WTC11 (cell line): ENCODE measurements around the gene DNAJC7. TPM values are rescaled to one million over a fixed set of nuclear protein-coding genes. Genes with fewer than 3 reads are reported as not detected.

Experiments
- ATAC-seq: fragments of 200-7000 bp; cut with Tn5 transposase; 2 replicates; pipeline ENCODE4 v1.10.0; 2021; ENCODE audit warnings: mild to moderate bottlenecking, moderate library complexity
- CTCF ChIA-PET: fragments of 300-600 bp; sonication (Branson Sonifier 250); formaldehyde crosslinking; loops from one replicate; lab custom pipeline; 2021; ENCODE audit warnings: antibody characterized with exemption; lab: Charles Lee
- POLR2A ChIA-PET: fragments of 350-600 bp; sonication (Branson Sonifier 250); formaldehyde crosslinking; loops from one replicate; lab custom pipeline; 2021; ENCODE audit warnings: antibody characterized with exemption; lab: Charles Lee
- DNase-seq: peaks from one replicate; pipeline ENCODE4 v3.0.0; 2021; ENCODE audit warnings: low spot score
- H3K27ac Mint-ChIP-seq: 2 replicates; pipeline ENCODE4 v1.8.0; 2021; ENCODE audit warnings: mixed read lengths
- H3K27me3 Mint-ChIP-seq: 2 replicates; pipeline ENCODE4 v1.8.0; 2021; ENCODE audit warnings: low read depth, mild to moderate bottlenecking, moderate library complexity, mixed read lengths
- H3K36me3 Mint-ChIP-seq: 2 replicates; pipeline ENCODE4 v1.8.0; 2021; ENCODE audit warnings: mixed read lengths
- H3K4me1 Mint-ChIP-seq: 2 replicates; pipeline ENCODE4 v1.8.0; 2022; ENCODE audit warnings: mixed read lengths
- H3K4me3 Mint-ChIP-seq: 2 replicates; pipeline ENCODE4 v1.8.0; 2021; ENCODE audit warnings: mild to moderate bottlenecking, moderate library complexity, mixed read lengths
- H3K9me3 Mint-ChIP-seq: 2 replicates; pipeline ENCODE4 v1.8.0; 2021; ENCODE audit warnings: mixed read lengths
- CREM ChIP-seq: sonication (generic); formaldehyde crosslinking; IDR thresholded peaks from 2 replicates; pipeline ENCODE4 v1.8.1; 2022; ENCODE audit warnings: mild to moderate bottlenecking, missing genetic modification reagents, moderate library complexity
- E2F4 ChIP-seq: sonication (generic); formaldehyde crosslinking; IDR thresholded peaks from 2 replicates; pipeline ENCODE4 v1.8.1; 2022; ENCODE audit warnings: low read depth, mild to moderate bottlenecking, moderate library complexity, missing genetic modification reagents, borderline replicate concordance
- ESRRA ChIP-seq: sonication (generic); formaldehyde crosslinking; IDR thresholded peaks from 2 replicates; pipeline ENCODE4 v1.8.1; 2022; ENCODE audit warnings: mild to moderate bottlenecking, missing genetic modification reagents, borderline replicate concordance
- FOXP1 ChIP-seq: sonication (generic); formaldehyde crosslinking; IDR thresholded peaks from 2 replicates; pipeline ENCODE4 v1.8.0; 2022; ENCODE audit warnings: missing genetic modification reagents, mild to moderate bottlenecking, moderate library complexity, borderline replicate concordance
- FOXP4 ChIP-seq: sonication (generic); formaldehyde crosslinking; IDR thresholded peaks from 2 replicates; pipeline ENCODE4 v1.8.0; 2022; ENCODE audit warnings: mild to moderate bottlenecking, missing genetic modification reagents
- GTF2I ChIP-seq: fragments of 250-450 bp; sonication (Bioruptor Pico); conservative IDR thresholded peaks from 2 replicates; pipeline ENCODE4 v1.4.0; 2021; ENCODE audit warnings: mild to moderate bottlenecking
- HMGXB4 ChIP-seq: sonication (generic); formaldehyde crosslinking; IDR thresholded peaks from 2 replicates; pipeline ENCODE4 v1.8.1; 2023; ENCODE audit warnings: mild to moderate bottlenecking, moderate library complexity, missing genetic modification reagents
- JUN ChIP-seq: sonication (generic); formaldehyde crosslinking; IDR thresholded peaks from 2 replicates; pipeline ENCODE4 v1.8.0; 2023; ENCODE audit warnings: mild to moderate bottlenecking, missing genetic modification reagents
- KAT7 ChIP-seq: sonication (generic); formaldehyde crosslinking; IDR thresholded peaks from 2 replicates; pipeline ENCODE4 v1.8.1; 2023; ENCODE audit warnings: missing genetic modification reagents, mild to moderate bottlenecking, borderline replicate concordance
- NR2C2 ChIP-seq: sonication (generic); formaldehyde crosslinking; IDR thresholded peaks from 2 replicates; pipeline ENCODE4 v1.8.0; 2022; ENCODE audit warnings: mild to moderate bottlenecking, missing genetic modification reagents
- NR3C1 ChIP-seq: sonication (generic); formaldehyde crosslinking; conservative IDR thresholded peaks from 2 replicates; pipeline ENCODE4 v1.8.1; 2023; ENCODE audit warnings: low read depth, mild to moderate bottlenecking, missing genetic modification reagents
- TCF7 ChIP-seq: sonication (generic); formaldehyde crosslinking; IDR thresholded peaks from 2 replicates; pipeline ENCODE4 v1.8.0; 2022; ENCODE audit warnings: mild to moderate bottlenecking, low read depth, missing genetic modification reagents, moderate library complexity
- TP53 ChIP-seq: sonication (generic); formaldehyde crosslinking; IDR thresholded peaks from 2 replicates; pipeline ENCODE4 v1.8.1; 2023; ENCODE audit warnings: mild to moderate bottlenecking, missing genetic modification reagents
- USF1 ChIP-seq: sonication (generic); formaldehyde crosslinking; IDR thresholded peaks from 2 replicates; pipeline ENCODE4 v1.8.0; 2022; ENCODE audit warnings: mild to moderate bottlenecking, missing genetic modification reagents
- ZBTB43 ChIP-seq: sonication (generic); formaldehyde crosslinking; IDR thresholded peaks from 2 replicates; pipeline ENCODE4 v1.8.1; 2023; ENCODE audit warnings: mild to moderate bottlenecking, missing genetic modification reagents
- ZNF317 ChIP-seq: sonication (generic); formaldehyde crosslinking; IDR thresholded peaks from 2 replicates; pipeline ENCODE4 v1.8.1; 2023; ENCODE audit warnings: low read depth, mild to moderate bottlenecking, moderate library complexity, missing genetic modification reagents, borderline replicate concordance
- ZNF396 ChIP-seq: fragments of 250-450 bp; sonication (Bioruptor Pico); IDR thresholded peaks from 2 replicates; pipeline ENCODE4 v1.8.0; 2021; ENCODE audit warnings: mild to moderate bottlenecking, moderate library complexity, borderline replicate concordance
- ZNF425 ChIP-seq: fragments of 250-450 bp; sonication (Bioruptor Pico); conservative IDR thresholded peaks from 2 replicates; pipeline ENCODE4 v1.9.0; 2021; ENCODE audit warnings: mild to moderate bottlenecking
- ZNF532 ChIP-seq: fragments of 250-450 bp; sonication (Bioruptor Pico); IDR thresholded peaks from 2 replicates; pipeline ENCODE4 v1.9.0; 2021; ENCODE audit warnings: mild to moderate bottlenecking, borderline replicate concordance
- total RNA-seq: library from RNA; stranded (reverse); gene quantifications from 3 replicates; pipeline ENCODE4 v1.2.3, GENCODE V29; 2021

DNAJC7 gene
- total RNA-seq, 1 experiment from 2014 or later = 140 TPM

- ATAC-seq = no peak
- no peak for DNase-seq
- ChIA-PET CTCF (interaction anchor here (0.5 to 5.2 kb wide), 8 partner anchors 11 to 88 kb away, joined by 3 to 49 read pairs (median 6); partner anchors contain the start of genes HSPB9, KAT2A and ZNF385C), POLR2A (interaction anchor here (1.1 kb wide), 1 partner anchor 48 kb away, joined by 3 read pairs; the partner anchor contains the start of gene DNAJC7)
- no peaks in the 10 kb centered on the region for H3K36me3 Mint-ChIP-seq
- peaks cover 22% of the 10 kb centered on the region for H3K4me1 Mint-ChIP-seq
- TF ChIP-seq GTF2I (CRISPR knock-in tag) (no peak), FOXP1 (CRISPR knock-in tag) (no peak), E2F4 (no peak), FOXP4 (CRISPR knock-in tag) (no peak), ESRRA (CRISPR knock-in tag) (no peak), ZNF317 (CRISPR knock-in tag) (no peak), KAT7 (CRISPR knock-in tag) (no peak), HMGXB4 (CRISPR knock-in tag) (no peak), TCF7 (CRISPR knock-in tag) (no peak), NR2C2 (CRISPR knock-in tag) (no peak), NR3C1 (no peak), USF1 (CRISPR knock-in tag) (no peak), ZBTB43 (CRISPR knock-in tag) (no peak)
- H3K27ac Mint-ChIP-seq = no peak overlapping the region
- no peaks in the 10 kb centered on the region; the same call in 1 of the 2 replicates for H3K27me3 Mint-ChIP-seq
- H3K4me3 Mint-ChIP-seq = no peak overlapping the region
- no peaks in the 10 kb centered on the region for H3K9me3 Mint-ChIP-seq
Measured at GRCh38 chr17:42065201-42065600, 48.0 kb upstream of the DNAJC7 start.

- POLR2A ChIA-PET = no interaction called here
- H3K27me3 Mint-ChIP-seq = no peaks in the 10 kb centered on the region; the same call in 1 of the 2 replicates
- ATAC-seq (no peak), DNase-seq (no peak)
- no peaks in the 10 kb centered on the region for H3K36me3 Mint-ChIP-seq
- H3K9me3 Mint-ChIP-seq = no peaks in the 10 kb centered on the region
- H3K4me3 Mint-ChIP-seq = no peak overlapping the region
- H3K4me1 Mint-ChIP-seq = peaks cover 22% of the 10 kb centered on the region
- no peak overlapping the region for H3K27ac Mint-ChIP-seq
- CTCF ChIA-PET = interaction anchor here (0.9 to 1.8 kb wide), 4 partner anchors 10 to 43 kb away, joined by 3 to 7 read pairs (median 4); partner anchors contain the start of gene NKIRAS2
- TF ChIP-seq CREM (no peak), ZNF532 (no peak), JUN (CRISPR knock-in tag) (no peak), TP53 (CRISPR knock-in tag) (no peak), FOXP4 (CRISPR knock-in tag) (no peak), ZNF396 (CRISPR knock-in tag) (no peak), ZNF425 (CRISPR knock-in tag) (no peak)
Measured at GRCh38 chr17:42062681-42063080, 45.4 kb upstream of the DNAJC7 start.
